Measurements from ENCODE around the gene AMDHD2. TPM values are rescaled to one million over a fixed set of nuclear protein-coding genes. Genes with fewer than 3 reads are reported as not detected.
"Not testable (repeated sequence)": the region's sequence is repeated elsewhere in the genome, so short reads cannot be mapped to it uniquely, and the experiment has no call there.

Gene AMDHD2
- total and polyA plus RNA-seq, 9 donors = 0.47 to 28.7 (median 25.6) TPM

DNA sequence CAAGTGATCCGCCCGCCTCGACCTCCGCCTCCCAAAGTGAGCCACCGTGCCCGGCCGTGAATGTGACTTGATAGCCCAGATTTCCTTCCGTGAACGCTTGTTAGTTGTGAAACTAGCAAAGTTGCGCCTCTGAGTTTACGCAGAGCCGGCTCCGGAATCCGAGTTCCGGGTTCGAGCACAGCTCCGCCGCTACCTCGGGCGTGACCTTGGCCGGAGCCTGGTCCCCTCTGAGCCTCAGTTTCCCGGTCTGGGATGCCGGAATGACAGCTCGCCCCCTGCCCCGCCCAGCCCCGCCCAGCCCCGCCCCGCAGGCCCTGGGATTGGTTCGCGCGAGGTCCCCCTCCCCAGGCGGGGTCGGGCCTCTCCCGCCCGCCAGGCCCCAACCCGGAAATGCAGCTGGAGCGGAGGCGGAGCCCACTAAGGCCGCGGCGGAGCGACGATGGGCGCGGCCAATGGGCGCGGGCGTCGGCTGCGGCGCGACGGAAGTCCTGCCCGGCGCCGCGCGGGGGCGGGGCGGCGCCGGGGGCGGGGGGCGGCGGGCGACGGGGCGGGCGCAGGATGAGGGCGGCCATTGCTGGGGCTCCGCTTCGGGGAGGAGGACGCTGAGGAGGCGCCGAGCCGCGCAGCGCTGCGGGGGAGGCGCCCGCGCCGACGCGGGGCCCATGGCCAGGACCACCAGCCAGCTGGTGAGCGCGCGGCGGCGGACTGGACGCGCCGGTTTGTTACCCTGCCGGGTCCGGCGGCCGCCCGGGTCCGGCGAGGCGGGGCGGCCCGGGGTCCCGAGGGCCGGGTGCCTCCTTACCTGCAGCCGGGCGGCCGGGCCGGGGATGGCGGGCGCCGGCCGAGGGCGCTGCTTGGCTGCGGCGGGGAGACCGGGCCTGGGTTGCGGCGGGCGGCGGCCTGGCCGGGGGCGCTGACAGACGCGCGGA lies 17.5 kb downstream of the AMDHD2 start, which contains the start of gene PDPK1:
TSS of gene PDPK1 (plus strand) at position 571 of the 929 bp plus-strand sequence. CDS start at position 663, 92 bp downstream.
- Histone ChIP-seq H3K27me3 (no peaks in the 10 kb centered on the region), H3K4me3 (peak within 1 kb of the TSS; percentile 66), H3K4me1 (ENCODE audit: insufficient read depth) (peaks cover 11% of the 10 kb centered on the region), H3K9me3 (no peaks in the 10 kb centered on the region), H3K36me3 (no peaks in the 10 kb centered on the region), H3K27ac (peak within 1 kb of the TSS in 1 of 2 donors; percentile 61)
- 0 to 1% (median 0%) methylated on average over 34 to 125 of the region's 126 CpGs for WGBS, 3 donors
- intact Hi-C loops (cut with DNase I) = no loop called here
- DNase-seq = peak; percentile 93 to 96 (median 94)
- TF ChIP-seq, protein P1, sequence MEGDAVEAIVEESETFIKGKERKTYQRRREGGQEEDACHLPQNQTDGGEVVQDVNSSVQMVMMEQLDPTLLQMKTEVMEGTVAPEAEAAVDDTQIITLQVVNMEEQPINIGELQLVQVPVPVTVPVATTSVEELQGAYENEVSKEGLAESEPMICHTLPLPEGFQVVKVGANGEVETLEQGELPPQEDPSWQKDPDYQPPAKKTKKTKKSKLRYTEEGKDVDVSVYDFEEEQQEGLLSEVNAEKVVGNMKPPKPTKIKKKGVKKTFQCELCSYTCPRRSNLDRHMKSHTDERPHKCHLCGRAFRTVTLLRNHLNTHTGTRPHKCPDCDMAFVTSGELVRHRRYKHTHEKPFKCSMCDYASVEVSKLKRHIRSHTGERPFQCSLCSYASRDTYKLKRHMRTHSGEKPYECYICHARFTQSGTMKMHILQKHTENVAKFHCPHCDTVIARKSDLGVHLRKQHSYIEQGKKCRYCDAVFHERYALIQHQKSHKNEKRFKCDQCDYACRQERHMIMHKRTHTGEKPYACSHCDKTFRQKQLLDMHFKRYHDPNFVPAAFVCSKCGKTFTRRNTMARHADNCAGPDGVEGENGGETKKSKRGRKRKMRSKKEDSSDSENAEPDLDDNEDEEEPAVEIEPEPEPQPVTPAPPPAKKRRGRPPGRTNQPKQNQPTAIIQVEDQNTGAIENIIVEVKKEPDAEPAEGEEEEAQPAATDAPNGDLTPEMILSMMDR (IDR thresholded peaks at IDR 0.05) = no peak
- TF ChIP-seq POLR2A (IDR thresholded peaks at IDR 0.05) (peak; percentile 27), EP300 (IDR thresholded peaks at IDR 0.05) (no peak)

DNA sequence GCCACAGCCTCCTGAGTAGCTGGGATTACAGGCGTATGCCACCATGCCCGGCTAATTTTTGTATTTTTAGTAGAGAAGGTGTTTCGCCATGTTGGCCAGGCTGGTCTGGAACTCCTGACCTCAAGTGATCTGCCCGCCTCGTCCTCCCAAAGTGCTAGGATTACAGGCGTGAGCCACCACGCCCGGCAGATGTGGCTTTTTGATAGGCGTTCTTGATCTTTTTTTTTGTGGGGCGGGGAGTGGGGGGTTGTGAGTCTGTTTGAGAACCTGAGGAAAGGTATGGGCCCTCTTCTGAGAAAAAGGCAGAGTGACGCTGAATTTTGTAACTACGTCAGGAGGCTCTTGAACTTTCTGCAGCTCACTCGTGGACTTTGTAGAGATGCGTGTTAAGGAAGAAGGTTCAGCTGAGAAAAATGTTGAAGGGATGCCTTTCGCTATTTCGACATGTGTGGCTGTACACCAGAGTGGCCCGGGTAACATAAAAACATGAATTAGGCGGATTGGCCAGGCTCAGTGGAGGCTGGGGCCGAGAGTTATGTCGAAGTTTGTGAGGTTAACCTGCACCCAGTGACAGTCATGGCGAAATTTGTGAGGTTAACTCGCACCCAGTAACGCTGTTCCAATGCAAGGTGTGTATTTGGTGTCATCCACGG lies 19.1 kb downstream of the AMDHD2 start:
- peak in 1 of 5 donors; percentile 13 for DNase-seq
- H3K27ac ChIP-seq; H3K27me3 ChIP-seq; intact Hi-C loops (cut with DNase I); H3K9me3 ChIP-seq; H3K36me3 ChIP-seq: not testable (repeated sequence)
- Histone ChIP-seq H3K4me1 (ENCODE audit: insufficient read depth) (peaks cover 11% of the 10 kb centered on the region), H3K4me3 (peak overlapping the region; percentile 66)
- 79 to 84% (median 80%) methylated on average over 24 of the region's 24 CpGs for WGBS, 3 donors

DNA sequence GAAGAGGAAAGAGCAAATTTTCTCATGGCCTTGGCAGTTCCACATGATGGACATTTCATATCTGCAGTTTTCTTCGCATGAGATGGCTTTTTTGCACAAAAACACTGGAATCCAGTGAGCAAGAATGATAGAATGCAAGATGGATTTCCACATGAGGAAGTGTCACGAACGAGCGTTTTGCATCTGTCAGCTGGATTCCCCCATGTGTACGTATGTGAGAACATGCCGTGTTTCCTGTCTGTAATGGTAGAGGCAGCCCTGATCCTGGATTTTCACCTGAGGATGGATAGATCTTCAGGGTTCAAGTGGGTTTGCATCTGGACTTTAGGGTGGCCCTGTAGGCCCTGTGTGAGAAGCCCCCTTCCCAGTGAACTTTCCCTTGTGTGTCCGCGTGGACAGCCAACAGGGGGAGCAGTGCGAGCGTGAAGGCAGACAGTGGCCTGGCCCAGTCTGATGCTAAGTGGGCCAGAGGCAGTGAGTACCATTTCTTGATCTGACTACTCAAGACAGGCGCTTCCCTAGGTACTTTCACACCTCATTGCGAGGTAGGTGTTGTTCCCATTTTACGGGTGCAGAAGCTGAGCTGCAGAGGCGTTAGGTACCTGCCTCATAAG lies 19.8 kb downstream of the AMDHD2 start:
- H3K36me3 ChIP-seq; H3K27me3 ChIP-seq; intact Hi-C loops (cut with DNase I); H3K27ac ChIP-seq; H3K9me3 ChIP-seq; H3K4me3 ChIP-seq: not testable (repeated sequence)
- peaks cover 11% of the 10 kb centered on the region for H3K4me1 ChIP-seq (ENCODE audit: insufficient read depth)
- DNase-seq = peak in 3 of 5 donors; percentile 38 to 60 (median 42)
- WGBS, 3 donors = 45 to 49% (median 48%) methylated on average over 14 of the region's 14 CpGs

DNA sequence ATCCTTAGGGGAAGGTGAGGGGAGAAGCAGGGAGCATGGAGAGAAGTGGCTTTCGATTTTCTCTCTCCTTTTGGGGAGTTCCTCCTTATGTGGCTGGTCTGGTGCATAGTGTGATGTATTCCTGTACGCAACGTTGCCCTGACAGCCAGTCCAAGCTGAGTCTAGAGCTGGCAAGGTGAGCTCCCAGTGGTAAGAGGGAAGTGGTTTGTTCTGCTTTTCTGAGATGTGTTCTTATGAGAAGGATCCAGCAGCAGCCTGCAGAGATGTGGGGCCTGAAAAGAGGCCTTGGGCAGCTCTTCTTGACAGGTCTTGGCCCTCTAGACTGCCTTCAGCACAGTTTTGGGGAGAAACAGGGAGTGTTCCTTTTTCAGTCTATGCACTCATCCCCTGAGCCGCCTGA lies 20.7 kb downstream of the AMDHD2 start:
- H3K4me3 ChIP-seq; H3K27ac ChIP-seq; H3K36me3 ChIP-seq; intact Hi-C loops (cut with DNase I); H3K27me3 ChIP-seq; H3K9me3 ChIP-seq: not testable (repeated sequence)
- 59 to 85% (median 64%) methylated on average over 2 to 4 of the region's 4 CpGs for WGBS, 3 donors
- H3K4me1 ChIP-seq (ENCODE audit: insufficient read depth) = peaks cover 11% of the 10 kb centered on the region
- DNase-seq = peak in 1 of 5 donors; percentile 11

DNA sequence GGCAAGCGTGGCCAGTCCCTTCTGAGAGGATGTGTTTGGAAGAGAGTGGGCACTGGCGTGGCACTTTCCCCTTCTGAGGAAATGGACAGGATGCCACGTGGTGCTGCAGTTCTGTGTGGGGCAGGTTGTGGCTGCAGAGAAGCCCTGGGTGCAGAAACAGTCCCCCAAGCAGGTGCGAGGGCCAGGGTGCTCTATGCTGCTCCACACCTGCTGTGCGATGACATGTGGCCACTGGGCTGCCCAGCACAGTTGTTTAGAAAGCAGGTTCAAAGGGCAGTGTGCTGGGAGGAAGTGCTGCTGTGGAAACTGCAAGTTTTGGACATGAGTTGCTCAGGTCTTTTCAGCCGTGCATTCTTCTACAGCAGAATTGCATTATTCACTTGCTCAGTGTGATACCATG lies 21.2 kb downstream of the AMDHD2 start:
- 58 to 67% (median 62%) methylated on average over 6 of the region's 6 CpGs for WGBS, 3 donors
- H3K27me3 ChIP-seq; H3K36me3 ChIP-seq; intact Hi-C loops (cut with DNase I); H3K9me3 ChIP-seq; H3K4me3 ChIP-seq; H3K27ac ChIP-seq: not testable (repeated sequence)
- peak in 1 of 5 donors; percentile 13 for DNase-seq
- peaks cover 11% of the 10 kb centered on the region for H3K4me1 ChIP-seq (ENCODE audit: insufficient read depth)

DNA sequence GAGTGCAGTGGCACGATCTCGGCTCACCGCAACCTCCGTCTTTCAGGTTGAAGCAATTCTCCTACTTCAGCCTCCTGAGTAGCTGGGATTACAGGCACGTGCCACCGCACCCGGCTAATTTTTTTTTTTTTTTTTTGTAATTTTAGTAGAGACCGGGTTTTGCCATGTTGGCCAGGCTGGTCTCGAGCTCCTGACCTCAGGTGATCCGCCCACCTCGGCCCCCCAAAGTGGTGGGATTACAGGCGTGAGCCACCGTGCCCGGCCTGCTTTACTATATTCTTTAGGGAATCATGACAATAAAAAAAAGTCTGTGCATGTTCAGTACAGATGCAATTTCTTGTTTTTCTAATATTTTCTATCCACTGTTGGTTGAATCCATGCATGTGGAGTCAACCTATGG lies 23.6 kb downstream of the AMDHD2 start:
- H3K4me1 ChIP-seq (ENCODE audit: insufficient read depth); H3K4me3 ChIP-seq; intact Hi-C loops (cut with DNase I); H3K36me3 ChIP-seq; H3K9me3 ChIP-seq; H3K27me3 ChIP-seq; DNase-seq; H3K27ac ChIP-seq: not testable (repeated sequence)
- 89 to 93% (median 89%) methylated on average over 14 of the region's 14 CpGs for WGBS, 3 donors

DNA sequence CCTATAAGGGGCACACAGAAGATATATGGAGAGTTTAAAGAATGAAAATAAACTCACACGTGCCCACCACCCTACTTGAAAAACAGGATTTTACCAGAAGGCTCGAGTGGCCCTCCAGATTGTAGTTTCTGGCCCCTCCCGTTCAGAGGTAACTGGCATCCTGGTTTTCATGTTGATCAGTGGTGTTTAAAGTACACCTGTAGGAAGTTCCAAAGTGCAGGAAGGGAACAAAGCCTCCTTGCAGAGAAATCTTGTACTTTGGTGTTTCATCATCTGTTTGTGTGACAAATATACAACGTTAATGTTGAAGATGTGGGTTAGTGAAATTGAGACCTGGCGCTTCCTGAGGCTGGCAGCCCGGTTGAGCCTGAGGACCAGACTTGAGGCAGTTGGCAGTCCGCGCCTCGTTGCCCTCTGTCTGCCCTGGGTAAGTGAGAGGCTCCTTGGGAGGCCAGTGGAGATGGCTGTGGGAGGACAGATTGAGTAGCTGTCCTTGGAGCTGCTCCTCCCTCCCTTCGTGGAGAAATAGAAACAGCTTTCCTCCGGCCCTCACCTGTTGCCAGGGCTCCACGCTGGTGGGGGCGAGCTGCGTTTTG lies 30.2 kb downstream of the AMDHD2 start:
- H3K27ac ChIP-seq; H3K9me3 ChIP-seq; H3K4me3 ChIP-seq; H3K36me3 ChIP-seq; H3K4me1 ChIP-seq (ENCODE audit: insufficient read depth); intact Hi-C loops (cut with DNase I); DNase-seq; H3K27me3 ChIP-seq: not testable (repeated sequence)
- 57 to 78% methylated on average over 1 of the region's 14 CpGs; no CpG with 5 or more reads in 1 of the 3 donors for WGBS, 3 donors

DNA sequence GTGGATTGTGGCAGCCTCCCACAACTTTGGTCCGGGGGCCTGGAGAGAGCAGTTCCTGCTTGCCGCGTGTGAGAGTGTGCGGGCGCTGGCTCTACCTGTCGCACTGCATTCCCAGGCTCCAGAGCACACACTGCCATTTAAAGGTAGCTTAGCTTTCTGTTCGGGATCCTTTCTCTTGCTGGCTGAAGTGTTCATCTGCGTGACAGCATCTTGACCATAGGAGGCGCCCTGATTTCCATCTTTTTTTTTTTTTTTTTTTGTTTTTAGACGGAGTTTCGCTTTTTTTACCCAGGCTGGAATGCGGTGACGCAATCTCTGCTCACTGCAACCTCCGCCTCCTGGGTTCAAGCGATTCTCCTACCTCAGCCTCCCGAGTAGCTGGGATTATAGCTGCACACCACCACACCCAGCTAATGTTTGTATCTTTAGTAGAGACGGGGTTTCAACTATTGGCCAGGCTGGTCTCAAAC lies 31.3 kb downstream of the AMDHD2 start:
- H3K36me3 ChIP-seq; H3K27ac ChIP-seq; H3K4me3 ChIP-seq; H3K9me3 ChIP-seq; H3K4me1 ChIP-seq (ENCODE audit: insufficient read depth); intact Hi-C loops (cut with DNase I); H3K27me3 ChIP-seq; DNase-seq: not testable (repeated sequence)
- WGBS, 3 donors = 57 to 74% (median 66%) methylated on average over 11 to 17 of the region's 17 CpGs

DNA sequence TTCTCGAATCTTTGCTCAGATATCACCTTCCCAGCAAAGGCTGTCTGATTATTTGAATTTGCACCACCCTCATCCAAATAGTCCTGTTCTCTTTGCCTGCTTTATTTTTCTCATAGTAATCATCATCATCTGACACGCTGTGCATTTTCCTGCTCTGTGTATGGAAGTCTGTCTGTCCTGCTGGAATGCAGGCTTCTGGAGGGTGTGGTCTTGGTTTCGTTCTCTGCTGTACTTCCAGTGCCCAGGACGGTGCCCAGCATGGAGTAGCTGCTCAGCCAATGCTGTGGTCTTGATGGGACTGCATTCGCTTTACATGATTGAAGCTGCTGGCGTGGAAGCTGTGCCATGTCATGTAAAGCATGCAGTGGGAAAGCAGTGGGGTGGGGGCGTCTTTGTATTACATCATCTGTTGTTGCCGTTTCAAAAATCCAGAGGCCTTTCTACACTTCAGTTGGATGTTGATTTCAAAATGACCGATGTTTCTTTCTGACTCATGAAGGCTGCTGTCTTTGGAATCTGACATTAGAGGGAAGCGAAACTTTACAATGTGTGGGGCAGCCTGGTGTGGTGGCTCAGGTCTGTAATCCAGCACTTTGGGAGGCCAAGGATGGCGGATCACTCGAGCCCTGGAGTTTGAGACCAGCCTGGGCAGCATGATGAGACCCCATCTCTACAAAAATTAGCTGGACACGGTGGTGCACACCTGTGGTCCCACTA lies 34.7 kb downstream of the AMDHD2 start:
- DNase-seq; H3K4me3 ChIP-seq; H3K4me1 ChIP-seq (ENCODE audit: insufficient read depth); H3K9me3 ChIP-seq; H3K27ac ChIP-seq; H3K27me3 ChIP-seq; intact Hi-C loops (cut with DNase I); H3K36me3 ChIP-seq: not testable (repeated sequence)
- WGBS, 3 donors = no CpG with 5 or more reads among the region's 13 CpGs

Data from ovary (tissue), 9 donors.